ENCODE data around the gene SAMD4A. TPM values are rescaled to one million over a fixed set of nuclear protein-coding genes. Genes with fewer than 3 reads are reported as not detected.

Gene SAMD4A
- polyA plus RNA-seq, 3 donors: 3.2 to 8.6 (median 4.2) TPM

DNA sequence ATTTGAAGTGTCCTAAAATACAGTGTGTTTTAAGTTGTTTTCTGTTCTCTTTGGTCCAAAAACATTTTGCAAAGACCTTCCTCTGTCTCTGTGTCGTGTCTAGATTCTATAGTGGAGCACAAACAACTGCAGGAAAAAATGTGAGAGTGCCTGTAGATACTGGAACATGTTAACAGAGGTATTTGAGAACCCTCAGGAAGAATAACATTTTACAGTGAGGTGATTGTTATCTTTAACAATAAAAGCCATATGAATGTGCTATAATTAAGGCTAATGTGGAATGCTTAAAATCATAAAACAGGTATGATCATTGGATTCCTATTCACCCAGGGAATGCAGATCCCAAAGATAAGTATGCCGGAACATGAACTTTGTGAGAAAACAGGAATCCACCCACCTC lies 98.0 kb downstream of the SAMD4A start:
- intact Hi-C loops (cut with micrococcal nuclease): no loop called here
- no peaks in the 10 kb centered on the region for H4K20me1 ChIP-seq (ENCODE audit: insufficient read depth, low read length)
- Mint-ChIP-seq H3K4me3 (no peak overlapping the region), H3K36me3 (no peaks in the 10 kb centered on the region), H3K27me3 (ENCODE audit: low read depth in 3 of 3) (peaks cover 1 to 5% (median 2%) of the 10 kb centered on the region in 3 donors), H3K9me3 (no peaks in the 10 kb centered on the region), H3K27ac (no peak overlapping the region), H3K4me1 (peaks cover 2% of the 10 kb centered on the region)
- DNase-seq: no peak
- no peak overlapping the region for H2AFZ ChIP-seq (ENCODE audit: insufficient read depth, low read depth, low read length, poor library complexity, severe bottlenecking)
- no peaks in the 10 kb centered on the region for H3K27me3 ChIP-seq (ENCODE audit: control insufficient read depth in 2 of 2, insufficient read depth in 2 of 2, low read length in 2 of 2)
- H3K9ac ChIP-seq (ENCODE audit: insufficient read depth, low read length, poor library complexity, severe bottlenecking): no peak overlapping the region
- WGBS (ENCODE audit: insufficient coverage): 100% methylated on average over 1 of the region's 2 CpGs
- no peak overlapping the region for H3K4me3 ChIP-seq (replicated peaks in 1 of 3; ENCODE audit: low read depth in 2 of 3, low read length in 3 of 3)
- H3K9me3 ChIP-seq (replicated peaks in 1 of 2; ENCODE audit: control insufficient read depth in 1 of 2, insufficient read depth in 1 of 2, low read length in 2 of 2): no peaks in the 10 kb centered on the region
- H3K79me2 ChIP-seq (ENCODE audit: insufficient read depth, low read length): no peaks in the 10 kb centered on the region
- H3K36me3 ChIP-seq (replicated peaks in 1 of 2; ENCODE audit: control insufficient read depth in 1 of 2, insufficient read depth in 2 of 2, low read length in 2 of 2): no peaks in the 10 kb centered on the region
- H3K4me1 ChIP-seq (ENCODE audit: control insufficient read depth in 1 of 2, insufficient read depth in 2 of 2, low read length in 2 of 2): no peaks in the 10 kb centered on the region
- TF ChIP-seq, protein P1, sequence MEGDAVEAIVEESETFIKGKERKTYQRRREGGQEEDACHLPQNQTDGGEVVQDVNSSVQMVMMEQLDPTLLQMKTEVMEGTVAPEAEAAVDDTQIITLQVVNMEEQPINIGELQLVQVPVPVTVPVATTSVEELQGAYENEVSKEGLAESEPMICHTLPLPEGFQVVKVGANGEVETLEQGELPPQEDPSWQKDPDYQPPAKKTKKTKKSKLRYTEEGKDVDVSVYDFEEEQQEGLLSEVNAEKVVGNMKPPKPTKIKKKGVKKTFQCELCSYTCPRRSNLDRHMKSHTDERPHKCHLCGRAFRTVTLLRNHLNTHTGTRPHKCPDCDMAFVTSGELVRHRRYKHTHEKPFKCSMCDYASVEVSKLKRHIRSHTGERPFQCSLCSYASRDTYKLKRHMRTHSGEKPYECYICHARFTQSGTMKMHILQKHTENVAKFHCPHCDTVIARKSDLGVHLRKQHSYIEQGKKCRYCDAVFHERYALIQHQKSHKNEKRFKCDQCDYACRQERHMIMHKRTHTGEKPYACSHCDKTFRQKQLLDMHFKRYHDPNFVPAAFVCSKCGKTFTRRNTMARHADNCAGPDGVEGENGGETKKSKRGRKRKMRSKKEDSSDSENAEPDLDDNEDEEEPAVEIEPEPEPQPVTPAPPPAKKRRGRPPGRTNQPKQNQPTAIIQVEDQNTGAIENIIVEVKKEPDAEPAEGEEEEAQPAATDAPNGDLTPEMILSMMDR (IDR thresholded peaks at IDR 0.05): no peak
- H3K27ac ChIP-seq (ENCODE audit: low read depth in 1 of 2, low read length in 2 of 2): no peak overlapping the region
- no peak overlapping the region for H3K4me2 ChIP-seq (replicated peaks; ENCODE audit: extremely low read depth, low read length, poor library complexity, severe bottlenecking)

DNA sequence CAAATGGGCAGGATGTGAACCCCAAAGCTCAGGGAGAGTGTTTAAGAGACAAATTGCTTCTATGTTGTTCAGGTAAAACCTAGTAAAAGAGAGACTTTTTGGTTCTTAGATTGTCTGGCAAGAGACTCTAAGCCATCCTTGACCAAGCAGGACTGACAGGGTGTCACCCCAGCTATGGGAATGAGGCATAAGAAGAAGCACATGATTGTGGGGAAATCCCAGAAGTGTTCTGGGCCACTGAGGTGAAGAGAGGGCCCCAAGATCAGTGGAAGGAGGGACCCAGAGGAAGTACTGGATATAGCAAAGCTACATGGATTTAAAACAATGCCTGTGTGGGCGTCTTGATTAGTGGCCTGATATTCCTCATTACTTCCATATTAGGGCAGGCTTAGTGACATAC lies 99.0 kb downstream of the SAMD4A start:
- Mint-ChIP-seq H3K27ac (no peak overlapping the region), H3K4me1 (peaks cover 3% of the 10 kb centered on the region), H3K9me3 (no peaks in the 10 kb centered on the region), H3K4me3 (no peak overlapping the region), H3K36me3 (no peaks in the 10 kb centered on the region), H3K27me3 (ENCODE audit: low read depth in 3 of 3) (peaks cover 2 to 3% (median 2%) of the 10 kb centered on the region in 3 donors)
- no peak overlapping the region for H3K4me3 ChIP-seq (replicated peaks in 1 of 3; ENCODE audit: low read depth in 2 of 3, low read length in 3 of 3)
- TF ChIP-seq, protein P1 (IDR thresholded peaks at IDR 0.05): no peak
- no peak overlapping the region for H3K27ac ChIP-seq (ENCODE audit: low read depth in 1 of 2, low read length in 2 of 2)
- H3K4me1 ChIP-seq (ENCODE audit: control insufficient read depth in 1 of 2, insufficient read depth in 2 of 2, low read length in 2 of 2): no peaks in the 10 kb centered on the region
- WGBS (ENCODE audit: insufficient coverage): no CpG with 5 or more reads among the region's 1 CpG
- peak in 1 of 3 donors; percentile 7 for DNase-seq
- no peaks in the 10 kb centered on the region for H3K9me3 ChIP-seq (replicated peaks in 1 of 2; ENCODE audit: control insufficient read depth in 1 of 2, insufficient read depth in 1 of 2, low read length in 2 of 2)
- H3K9ac ChIP-seq (ENCODE audit: insufficient read depth, low read length, poor library complexity, severe bottlenecking): no peak overlapping the region
- no peak overlapping the region for H2AFZ ChIP-seq (ENCODE audit: insufficient read depth, low read depth, low read length, poor library complexity, severe bottlenecking)
- no peaks in the 10 kb centered on the region for H3K36me3 ChIP-seq (replicated peaks in 1 of 2; ENCODE audit: control insufficient read depth in 1 of 2, insufficient read depth in 2 of 2, low read length in 2 of 2)
- no peaks in the 10 kb centered on the region for H3K79me2 ChIP-seq (ENCODE audit: insufficient read depth, low read length)
- intact Hi-C loops (cut with micrococcal nuclease): no loop called here
- H4K20me1 ChIP-seq (ENCODE audit: insufficient read depth, low read length): no peaks in the 10 kb centered on the region
- no peaks in the 10 kb centered on the region for H3K27me3 ChIP-seq (ENCODE audit: control insufficient read depth in 2 of 2, insufficient read depth in 2 of 2, low read length in 2 of 2)
- H3K4me2 ChIP-seq (replicated peaks; ENCODE audit: extremely low read depth, low read length, poor library complexity, severe bottlenecking): no peak overlapping the region
